ENCODE data around the gene KRTAP4-11.
"Not testable (repeated sequence)": the region's sequence is repeated elsewhere in the genome, so short reads cannot be mapped to it uniquely, and the experiment has no call there.

DNA sequence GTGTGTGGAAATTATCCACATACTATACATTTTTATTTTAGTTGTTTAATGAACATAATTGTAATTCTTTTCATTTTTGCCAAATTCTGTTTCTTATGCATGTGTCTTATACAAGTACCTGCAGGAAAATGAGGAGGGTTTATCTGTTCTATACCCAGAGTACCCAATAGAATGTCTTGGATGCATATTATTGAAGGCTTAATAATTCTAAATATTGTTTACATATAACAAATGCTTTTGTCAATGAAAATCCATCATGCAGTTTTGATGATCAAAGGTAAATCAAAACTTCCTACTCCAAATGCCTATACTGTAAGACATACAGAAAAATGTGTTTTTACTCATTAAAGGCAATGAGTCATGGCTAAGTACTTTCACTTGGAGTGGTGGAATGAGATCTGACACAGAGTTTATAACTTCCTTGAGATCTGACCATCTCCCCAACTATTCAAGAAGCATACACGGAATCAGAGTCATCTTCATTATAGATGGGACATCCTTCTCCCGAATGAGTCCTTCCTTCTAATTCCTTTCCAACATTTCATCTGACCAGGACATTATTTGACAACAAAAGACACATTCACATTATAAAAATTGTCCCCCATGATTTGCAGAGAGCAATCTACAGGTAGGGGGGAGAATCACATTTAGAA, 13.7 kb downstream of the KRTAP4-11 start:
- not testable (repeated sequence) for TF ChIP-seq SNAI2, ESRRG, ISL1 (CRISPR knock-in tag; IDR thresholded peaks at IDR 0.05)
- TF ChIP-seq, protein P1, sequence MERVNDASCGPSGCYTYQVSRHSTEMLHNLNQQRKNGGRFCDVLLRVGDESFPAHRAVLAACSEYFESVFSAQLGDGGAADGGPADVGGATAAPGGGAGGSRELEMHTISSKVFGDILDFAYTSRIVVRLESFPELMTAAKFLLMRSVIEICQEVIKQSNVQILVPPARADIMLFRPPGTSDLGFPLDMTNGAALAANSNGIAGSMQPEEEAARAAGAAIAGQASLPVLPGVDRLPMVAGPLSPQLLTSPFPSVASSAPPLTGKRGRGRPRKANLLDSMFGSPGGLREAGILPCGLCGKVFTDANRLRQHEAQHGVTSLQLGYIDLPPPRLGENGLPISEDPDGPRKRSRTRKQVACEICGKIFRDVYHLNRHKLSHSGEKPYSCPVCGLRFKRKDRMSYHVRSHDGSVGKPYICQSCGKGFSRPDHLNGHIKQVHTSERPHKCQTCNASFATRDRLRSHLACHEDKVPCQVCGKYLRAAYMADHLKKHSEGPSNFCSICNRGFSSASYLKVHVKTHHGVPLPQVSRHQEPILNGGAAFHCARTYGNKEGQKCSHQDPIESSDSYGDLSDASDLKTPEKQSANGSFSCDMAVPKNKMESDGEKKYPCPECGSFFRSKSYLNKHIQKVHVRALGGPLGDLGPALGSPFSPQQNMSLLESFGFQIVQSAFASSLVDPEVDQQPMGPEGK (CRISPR knock-in tag; IDR thresholded peaks at IDR 0.05; ENCODE audit: borderline replicate concordance) = not testable (repeated sequence)
